IMR-90 (cell line): Measurements from ENCODE around the gene AP3B1. TPM values are rescaled to one million over a fixed set of nuclear protein-coding genes. Genes with fewer than 3 reads are reported as not detected.

Experiments used
- ATAC-seq: fragments of 200-7000 bp; cut with Tn5 transposase; 2 replicates; pipeline ENCODE4 v1.9.1; 2020; ENCODE audit warnings: low read depth, mild to moderate bottlenecking, moderate library complexity
- BruUV-seq: library from RNA; stranded (reverse); fragments of 400-500 nt; replicated peaks from 2 replicates; lab custom pipeline; 2021; lab: Mats Ljungman, UMichigan
- CTCF ChIA-PET: fragments of 300-600 bp; formaldehyde crosslinking; extraction: SDS; loops from one replicate; lab custom pipeline; 2021; ENCODE audit warnings: antibody characterized with exemption; lab: Yijun Ruan, JAX
- POLR2A ChIA-PET: fragments of 300-600 bp; sonication (Branson Sonifier 250); formaldehyde crosslinking; loops from one replicate; lab custom pipeline; 2022; ENCODE audit warnings: antibody characterized with exemption; ENCODE audit not compliant: unreplicated experiment; lab: Charles Lee
- DNase-seq: peaks from one replicate; pipeline ENCODE4 v3.0.0; 2013
- H2AFZ ChIP-seq: replicated peaks from 2 replicates; pipeline ENCODE3; 2013; ENCODE audit warnings: low read length, mild to moderate bottlenecking; ENCODE audit not compliant: poor library complexity
- H2AK5ac ChIP-seq: 2 replicates; pipeline ENCODE4 v1.6.1; 2013; ENCODE audit warnings: low read depth, low read length, inconsistent platforms
- H2AK9ac ChIP-seq: replicated peaks from 2 replicates; pipeline ENCODE3; 2013; ENCODE audit warnings: mild to moderate bottlenecking, low read depth, low read length, moderate library complexity; ENCODE audit not compliant: poor library complexity
- H2BK120ac ChIP-seq: 2 replicates; pipeline ENCODE4 v1.6.1; 2013; ENCODE audit warnings: low read depth, low read length, inconsistent platforms
- H2BK15ac ChIP-seq: 3 replicates; pipeline ENCODE4 v1.6.1; 2013; ENCODE audit warnings: low read depth, low read length, inconsistent platforms
- H2BK20ac ChIP-seq: 2 replicates; pipeline ENCODE4 v1.6.1; 2013; ENCODE audit warnings: low read depth, mild to moderate bottlenecking, inconsistent platforms, low read length, moderate library complexity
- H2BK5ac ChIP-seq: 2 replicates; pipeline ENCODE4 v1.6.1; 2013; ENCODE audit warnings: mild to moderate bottlenecking, low read depth, low read length, inconsistent platforms; ENCODE audit not compliant: poor library complexity, severe bottlenecking
- H3K14ac ChIP-seq: replicated peaks from 2 replicates; pipeline ENCODE4 v1.6.1; 2013; ENCODE audit warnings: low read depth, low read length, inconsistent platforms
- H3K18ac ChIP-seq: 2 replicates; pipeline ENCODE4 v1.6.1; 2013; ENCODE audit warnings: low read depth, low read length, control low read depth
- H3K23ac ChIP-seq: 2 replicates; pipeline ENCODE4 v1.6.1; 2013; ENCODE audit warnings: low read depth, low read length, inconsistent platforms
- H3K27ac ChIP-seq: 2 replicates; pipeline ENCODE4 v1.5.1; 2013; ENCODE audit warnings: mild to moderate bottlenecking, control low read depth, low read length; ENCODE audit not compliant: insufficient read depth
- H3K27me3 ChIP-seq: 2 replicates; pipeline ENCODE4 v1.6.1; 2013; ENCODE audit warnings: low read length; ENCODE audit not compliant: control insufficient read depth, insufficient read depth
- H3K36me3 ChIP-seq: 2 replicates; pipeline ENCODE4 v1.6.1; 2013; ENCODE audit warnings: low read length, mixed read lengths; ENCODE audit not compliant: control insufficient read depth, insufficient read depth
- H3K4ac ChIP-seq: 2 replicates; pipeline ENCODE4 v1.6.1; 2013; ENCODE audit warnings: low read depth, low read length, inconsistent platforms
- H3K4me1 ChIP-seq: 2 replicates; pipeline ENCODE4 v1.6.1; 2013; ENCODE audit warnings: low read length, mixed read lengths; ENCODE audit not compliant: control insufficient read depth, insufficient read depth
- H3K4me2 ChIP-seq: 2 replicates; pipeline ENCODE4 v1.6.1; 2013; ENCODE audit warnings: low read depth, mild to moderate bottlenecking, control low read depth, low read length, moderate library complexity
- H3K4me3 ChIP-seq: 2 replicates; pipeline ENCODE4 v1.5.1; 2013; ENCODE audit warnings: low read depth, mild to moderate bottlenecking, control low read depth, low read length, moderate library complexity; ENCODE audit not compliant: insufficient read depth
- H3K56ac ChIP-seq: 2 replicates; pipeline ENCODE4 v1.6.1; 2013; ENCODE audit warnings: low read length, inconsistent platforms; ENCODE audit not compliant: insufficient read depth; ENCODE audit errors: extremely low read depth
- H3K79me1 ChIP-seq, 2 experiments: 2 replicates each; pipeline ENCODE4 v1.6.1; 2013; ENCODE audit warnings: low read length in 2 of 2, inconsistent platforms in 1 of 2, low read depth in 1 of 2
- H3K9ac ChIP-seq: 2 replicates; pipeline ENCODE4 v1.6.1; 2013; ENCODE audit warnings: low read depth, low read length, control low read depth
- H3K9me1 ChIP-seq: 2 replicates; pipeline ENCODE4 v1.6.1; 2013; ENCODE audit warnings: low read length, inconsistent platforms; ENCODE audit not compliant: insufficient read depth
- H3K9me3 ChIP-seq: 2 replicates; pipeline ENCODE4 v1.6.1; 2013; ENCODE audit warnings: low read length; ENCODE audit not compliant: control insufficient read depth, insufficient read depth
- H4K20me1 ChIP-seq: 2 replicates; pipeline ENCODE4 v1.6.1; 2013; ENCODE audit warnings: low read length, inconsistent platforms; ENCODE audit not compliant: insufficient read depth
- H4K5ac ChIP-seq: 2 replicates; pipeline ENCODE4 v1.6.1; 2013; ENCODE audit warnings: mild to moderate bottlenecking, low read depth, low read length, control low read depth
- H4K8ac ChIP-seq, 2 experiments: 2 replicates each; pipeline ENCODE4 v1.6.1; 2013; ENCODE audit warnings: low read depth in 2 of 2, low read length in 2 of 2, control low read depth in 1 of 2, inconsistent platforms in 1 of 2
- H4K91ac ChIP-seq: 2 replicates; pipeline ENCODE4 v1.6.1; 2013; ENCODE audit warnings: low read depth, low read length, inconsistent platforms; ENCODE audit not compliant: insufficient read depth
- CHD1 ChIP-seq: IDR thresholded peaks from 2 replicates; pipeline ENCODE4 v1.6.1; 2012; ENCODE audit warnings: low read depth, low read length, improper control_type of control experiment
- FOS ChIP-seq: fragments of 150-350 bp; IDR thresholded peaks from 2 replicates; pipeline ENCODE4 v1.6.1; 2016; ENCODE audit warnings: low read depth, low read length
- NFE2L2 ChIP-seq: fragments of 150-350 bp; IDR thresholded peaks from 2 replicates; pipeline ENCODE4 v1.6.1; 2016; ENCODE audit warnings: low read depth, mild to moderate bottlenecking, low read length
- POLR2A ChIP-seq: IDR thresholded peaks from 2 replicates; pipeline ENCODE4 v1.6.1; 2012; ENCODE audit warnings: mild to moderate bottlenecking, low read depth, low read length
- RAD21 ChIP-seq: IDR thresholded peaks from 2 replicates; pipeline ENCODE4 v1.6.1; 2012; ENCODE audit warnings: low read length, improper control_type of control experiment
- RCOR1 ChIP-seq: IDR thresholded peaks from 2 replicates; pipeline ENCODE4 v1.6.1; 2012; ENCODE audit warnings: mild to moderate bottlenecking, low read length, improper control_type of control experiment; ENCODE audit not compliant: insufficient replicate concordance
- RFX5 ChIP-seq: IDR thresholded peaks from 2 replicates; pipeline ENCODE4 v1.8.0; 2012; ENCODE audit warnings: low read depth, mild to moderate bottlenecking, low read length, moderate library complexity
- SMC3 ChIP-seq: fragments of 150-350 bp; IDR thresholded peaks from 2 replicates; pipeline ENCODE4 v1.6.1; 2016; ENCODE audit warnings: low read depth, mild to moderate bottlenecking, antibody characterized with exemption, low read length, moderate library complexity
- WGBS, 2 experiments: methylation state at CpG; one replicate each; pipeline versions ENCODE4 v1.1.5 to v1.1.7; 2013; ENCODE audit warnings: missing lambda C conversion rate in 2 of 2; ENCODE audit not compliant: insufficient read length in 1 of 2; ENCODE audit errors: extremely low coverage in 2 of 2; 5-methylcytosine and 5-hydroxymethylcytosine counted together
- dilution Hi-C: fragments of 300-500 bp; cut with HindIII; formaldehyde crosslinking; loops from one replicate; pipeline ENCODE4 v1.14.3; 2018; ENCODE audit warnings: low sequenced_read_pairs; ENCODE audit not compliant: unreplicated experiment
- in situ Hi-C: fragments of 300-500 bp; cut with MboI; formaldehyde crosslinking; loops from 3 replicates; pipeline ENCODE4 v1.14.3; 2019; ENCODE audit warnings: low sequenced_read_pairs, inconsistent platforms, mixed read lengths
- intact Hi-C: fragments of 100-400 bp; cut with micrococcal nuclease; formaldehyde crosslinking; loops from 2 replicates; pipeline ENCODE4 v1.10.0; 2022
- polyA plus RNA-seq, 3 experiments: library from polyadenylated mRNA; depleted of rRNA; stranded (reverse); fragments of >200 nt; gene quantifications; 2 replicates each; pipeline ENCODE4 v1.2.3, GENCODE V29; 2012; ENCODE audit warnings: low replicate concordance in 1 of 3
- total RNA-seq: library from RNA; depleted of rRNA; stranded (reverse); fragments of >200 nt; gene quantifications from 2 replicates; pipeline ENCODE4 v1.2.3, GENCODE V29; 2012
- TF ChIP-seq, protein P1 (sequence below): conservative IDR thresholded peaks from 2 replicates; pipeline ENCODE4 v1.5.1; 2012; ENCODE audit warnings: mild to moderate bottlenecking, low read depth, low read length, improper control_type of control experiment

The AP3B1 gene
- total and polyA plus RNA-seq, 2 of the 4 experiments (the other 2 are of a cell fraction), result 33.1 to 59.0 TPM

- CTCF ChIA-PET, result no interaction called here
- BruUV-seq, result no TSS peak
- POLR2A ChIA-PET, result no interaction called here
Measured at GRCh38 chr5:78283105-78283504, 11.4 kb downstream of the AP3B1 start.

More at GRCh38 chr5:78283105-78283504, 11.4 kb downstream of the AP3B1 start:
- H3K9me3 ChIP-seq, result no peaks in the 10 kb centered on the region
- TF ChIP-seq, protein P1, sequence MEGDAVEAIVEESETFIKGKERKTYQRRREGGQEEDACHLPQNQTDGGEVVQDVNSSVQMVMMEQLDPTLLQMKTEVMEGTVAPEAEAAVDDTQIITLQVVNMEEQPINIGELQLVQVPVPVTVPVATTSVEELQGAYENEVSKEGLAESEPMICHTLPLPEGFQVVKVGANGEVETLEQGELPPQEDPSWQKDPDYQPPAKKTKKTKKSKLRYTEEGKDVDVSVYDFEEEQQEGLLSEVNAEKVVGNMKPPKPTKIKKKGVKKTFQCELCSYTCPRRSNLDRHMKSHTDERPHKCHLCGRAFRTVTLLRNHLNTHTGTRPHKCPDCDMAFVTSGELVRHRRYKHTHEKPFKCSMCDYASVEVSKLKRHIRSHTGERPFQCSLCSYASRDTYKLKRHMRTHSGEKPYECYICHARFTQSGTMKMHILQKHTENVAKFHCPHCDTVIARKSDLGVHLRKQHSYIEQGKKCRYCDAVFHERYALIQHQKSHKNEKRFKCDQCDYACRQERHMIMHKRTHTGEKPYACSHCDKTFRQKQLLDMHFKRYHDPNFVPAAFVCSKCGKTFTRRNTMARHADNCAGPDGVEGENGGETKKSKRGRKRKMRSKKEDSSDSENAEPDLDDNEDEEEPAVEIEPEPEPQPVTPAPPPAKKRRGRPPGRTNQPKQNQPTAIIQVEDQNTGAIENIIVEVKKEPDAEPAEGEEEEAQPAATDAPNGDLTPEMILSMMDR, result no peak
- TF ChIP-seq POLR2A, result no peak
- no peak for TF ChIP-seq NFE2L2
- TF ChIP-seq RAD21, result no peak
- no peak for TF ChIP-seq CHD1
- no peak for TF ChIP-seq RFX5
- no peak for TF ChIP-seq FOS
- no peak for TF ChIP-seq RCOR1
- no peak for TF ChIP-seq SMC3
- H3K9me1 ChIP-seq, result peaks cover 6% of the 10 kb centered on the region; the same call in 1 of the 2 replicates
- H3K9ac ChIP-seq, result no peak overlapping the region
- no peak overlapping the region for H4K5ac ChIP-seq
- no peaks in the 10 kb centered on the region; the same call in 1 of the 2 replicates for H3K36me3 ChIP-seq
- dilution Hi-C loops, result no loop called here
- peaks cover 35 to 60% of the 10 kb centered on the region in 2 experiments for H3K79me1 ChIP-seq
- peaks cover 39% of the 10 kb centered on the region for H4K20me1 ChIP-seq
- H2BK15ac ChIP-seq, result no peak overlapping the region
- H3K4me1 ChIP-seq, result peaks cover 2% of the 10 kb centered on the region
- no peak overlapping the region for H4K91ac ChIP-seq
- H3K4me3 ChIP-seq, result no peak overlapping the region
- in situ Hi-C loops, result no loop called here
- no CpG with 5 or more reads among the region's 4 CpGs for WGBS, 2 experiments
- no peak overlapping the region for H2AK9ac ChIP-seq
- no peak overlapping the region for H3K56ac ChIP-seq
- H3K14ac ChIP-seq, result no peak overlapping the region
- H3K18ac ChIP-seq, result no peak overlapping the region
- H3K27me3 ChIP-seq, result no peaks in the 10 kb centered on the region
- no peak overlapping the region for H3K4ac ChIP-seq
- H2AFZ ChIP-seq, result no peak overlapping the region
- no peak overlapping the region for H2BK20ac ChIP-seq
- ATAC-seq, result no peak
- H2BK120ac ChIP-seq, result no peak overlapping the region
- H3K4me2 ChIP-seq, result no peak overlapping the region
- no peak overlapping the region for H2BK5ac ChIP-seq
- H4K8ac ChIP-seq, result no peak overlapping the region
- no peak overlapping the region for H3K23ac ChIP-seq
- no peak overlapping the region for H2AK5ac ChIP-seq
- intact Hi-C loops, result no loop called here
- no peak overlapping the region for H3K27ac ChIP-seq
- DNase-seq, result no peak
